NCI-H1105 (cell line): Measurements from ENCODE around the gene TMEM95.

Source experiments
- DNase-seq: peaks from one replicate; lab custom pipeline; 2025; lab: John Stamatoyannopoulos, UW

The TMEM95 gene

DNA sequence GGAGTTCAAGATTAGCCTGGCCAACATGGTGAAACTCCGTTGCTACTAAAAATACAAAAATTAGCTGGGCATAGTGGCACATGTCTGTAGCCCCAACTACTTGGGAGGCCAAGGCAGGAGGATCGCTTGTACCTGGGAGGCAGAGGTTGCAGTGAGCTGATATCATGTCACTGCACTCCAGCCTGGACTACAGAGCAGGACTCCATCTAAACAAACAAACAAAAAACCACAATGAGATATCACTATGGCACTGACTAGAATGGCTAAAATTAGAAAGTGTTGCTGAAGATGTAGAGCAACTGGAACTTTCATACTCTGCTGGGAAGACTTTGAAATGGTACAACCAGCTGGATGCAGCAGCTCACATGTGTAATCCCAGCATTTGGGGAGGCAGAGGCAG, 19.4 kb downstream of the TMEM95 start:
- DNase-seq = no peak

- no peak for DNase-seq
Observed at GRCh38 chr17:7379134-7379533, 24.2 kb downstream of the TMEM95 start.

DNA sequence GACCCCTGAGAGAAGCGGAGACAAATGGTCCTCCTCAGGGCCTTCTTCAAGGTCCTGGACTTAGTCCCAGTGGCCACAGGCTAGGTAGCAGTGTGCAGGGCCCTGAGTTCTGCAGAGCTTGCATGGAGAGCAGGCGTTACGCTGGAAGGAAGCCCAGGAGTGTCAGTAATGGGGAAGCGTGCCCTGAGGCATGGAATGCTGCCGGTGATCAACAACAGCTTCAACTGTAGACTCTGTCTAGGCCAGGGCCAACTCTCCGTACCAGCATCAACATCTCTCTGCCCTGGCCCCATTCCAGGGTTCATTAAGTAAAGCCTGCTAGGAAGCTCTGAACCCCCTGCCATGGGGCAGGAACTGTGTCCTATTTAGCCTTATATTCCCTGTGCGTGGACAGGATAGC, 25.4 kb downstream of the TMEM95 start:
- DNase-seq = peak; percentile 90

DNA sequence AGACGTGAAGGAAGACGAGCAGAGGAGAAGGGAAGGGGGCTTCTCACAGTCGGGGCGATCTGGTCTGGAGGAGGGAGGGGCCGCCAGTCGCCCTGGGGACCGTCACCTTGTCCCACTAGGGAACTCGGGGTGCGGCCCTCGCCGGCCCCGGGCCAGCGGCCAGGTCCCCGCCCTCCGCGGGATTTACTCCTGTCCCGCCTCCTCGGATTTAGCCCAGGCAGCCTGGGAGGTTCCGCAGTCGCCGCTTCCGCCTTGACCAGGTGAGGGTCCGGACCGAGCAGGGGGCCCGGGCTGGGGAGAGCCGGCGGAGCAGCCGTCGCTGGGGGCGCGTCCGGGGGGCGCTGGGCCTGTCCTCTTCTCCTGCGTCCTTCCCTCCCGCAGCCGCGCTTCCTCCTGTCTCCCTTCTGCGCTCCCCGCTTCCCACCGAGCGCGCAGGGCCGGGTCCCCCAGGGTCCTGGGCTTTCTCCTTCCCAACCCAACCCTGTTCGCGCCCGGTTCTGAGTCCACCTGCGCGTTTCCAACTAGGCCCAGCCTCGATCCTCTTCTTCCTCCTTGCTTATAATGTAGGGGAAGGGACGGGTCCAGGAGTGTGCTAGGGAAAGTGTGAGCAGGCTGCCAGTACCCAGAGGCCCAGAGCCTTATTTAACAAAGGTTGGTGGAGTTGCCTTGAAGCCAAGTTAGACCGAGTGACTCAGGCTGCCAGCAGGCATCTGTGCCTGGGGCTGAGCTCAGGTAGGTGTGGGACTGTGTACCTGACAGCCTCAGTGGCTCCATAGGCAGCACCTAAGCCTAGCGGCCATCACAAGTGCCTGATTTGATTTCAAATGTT, 26.1 kb downstream of the TMEM95 start, which contains the start of gene TNK1:
Gene TNK1 (plus strand): TSS at position 235 of the 829 bp plus-strand sequence. CDS start 1,838 bp downstream, outside the sequence.
- DNase-seq = peak; percentile 2

DNA sequence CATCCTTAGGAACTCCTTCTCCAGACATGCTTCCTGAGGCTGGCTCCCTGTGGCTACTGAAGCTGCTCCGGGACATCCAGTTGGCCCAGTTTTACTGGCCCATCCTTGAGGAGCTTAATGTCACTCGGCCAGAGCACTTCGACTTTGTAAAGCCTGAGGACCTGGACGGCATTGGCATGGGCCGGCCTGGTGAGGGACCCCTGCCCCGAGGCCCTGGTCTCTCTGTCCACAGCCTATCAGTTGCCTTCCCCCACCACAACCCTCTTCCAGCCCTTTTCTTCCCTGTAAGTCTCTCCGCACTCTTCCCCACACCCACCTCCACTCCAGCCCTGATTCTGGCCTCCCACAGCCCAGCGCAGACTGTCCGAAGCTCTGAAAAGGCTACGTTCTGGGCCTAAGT, 27.9 kb downstream of the TMEM95 start:
- no peak for DNase-seq

DNA sequence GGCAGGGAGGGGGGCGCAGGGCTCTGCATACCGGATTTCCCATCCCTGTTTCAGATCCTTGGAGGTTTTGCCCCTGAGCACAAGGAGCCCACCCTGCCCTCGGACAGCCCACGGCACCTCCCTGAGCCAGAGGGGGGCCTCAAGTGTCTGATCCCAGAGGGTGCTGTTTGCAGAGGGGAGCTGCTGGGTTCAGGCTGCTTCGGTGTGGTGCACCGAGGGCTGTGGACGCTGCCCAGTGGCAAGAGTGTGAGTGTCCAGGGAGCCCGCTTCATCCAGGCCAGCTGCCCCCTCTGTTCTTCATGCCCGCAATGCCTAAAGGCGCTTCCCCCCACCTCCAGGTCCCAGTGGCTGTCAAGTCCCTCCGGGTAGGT, 28.4 kb downstream of the TMEM95 start:
- no peak for DNase-seq

- DNase-seq = no peak
Observed at GRCh38 chr17:7383742-7384488, 29.0 kb downstream of the TMEM95 start.

GRCh38 chr17:7384489-7385081, 29.6 kb downstream of the TMEM95 start:
- no peak for DNase-seq

GRCh38 chr17:7388856-7389255, 33.9 kb downstream of the TMEM95 start:
- no peak for DNase-seq

- no peak for DNase-seq
Observed at GRCh38 chr17:7389924-7390910, 35.3 kb downstream of the TMEM95 start.

- no peak for DNase-seq
Observed at GRCh38 chr17:7391307-7391706, 36.4 kb downstream of the TMEM95 start.

DNA sequence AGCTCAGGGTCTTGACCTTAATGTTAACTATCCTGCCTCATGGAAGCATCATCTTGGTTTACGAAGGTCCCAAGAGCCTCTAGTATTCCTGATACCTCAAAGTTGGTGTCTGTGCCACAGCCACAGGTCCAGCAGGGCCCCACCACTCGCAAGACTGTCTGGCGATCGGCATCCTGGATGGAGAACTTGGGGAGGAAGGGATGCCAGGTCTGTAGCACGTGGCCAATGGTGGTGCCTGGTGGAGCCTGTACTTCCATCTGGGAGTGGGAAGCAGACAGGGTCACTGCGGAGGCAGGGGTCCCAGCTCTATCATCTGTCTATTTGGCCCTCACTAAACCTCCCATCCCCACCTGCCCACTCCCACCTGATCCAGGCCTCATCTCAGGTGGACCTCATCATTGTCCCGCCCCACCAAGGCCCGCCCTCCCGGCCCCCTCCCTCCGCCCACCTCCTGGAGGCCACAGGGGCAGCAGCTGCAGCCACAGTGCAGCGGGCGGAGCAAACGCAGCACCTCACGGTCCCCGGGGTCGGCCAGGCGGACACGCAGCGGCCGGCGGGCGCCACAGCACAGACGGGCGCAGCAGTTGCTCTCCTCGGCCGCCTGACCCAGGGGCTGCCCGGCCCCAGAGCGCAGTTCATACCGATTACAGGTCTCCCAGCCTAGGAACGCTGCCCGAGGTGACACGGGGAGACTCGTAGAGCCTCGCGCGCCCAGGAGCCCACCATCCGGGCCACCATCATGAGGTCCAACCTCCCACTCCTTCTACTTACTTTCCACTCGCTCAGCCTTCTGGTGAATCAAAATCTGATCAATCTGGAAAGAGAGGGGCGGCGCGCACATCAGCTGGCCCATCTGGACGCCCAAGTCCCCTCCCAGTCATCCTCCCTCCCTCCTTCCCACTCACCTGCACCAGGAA, 38.0 kb downstream of the TMEM95 start:
- no peak for DNase-seq

- DNase-seq = peak; percentile 74
Observed at GRCh38 chr17:7393613-7394451, 38.9 kb downstream of the TMEM95 start.

- DNase-seq = peak; percentile 75
Observed at GRCh38 chr17:7394452-7395191, 39.7 kb downstream of the TMEM95 start, which contains the start of gene PLSCR3. PLSCR3 (minus strand) TSS chr17:7394525; CDS start chr17:7394110, 415 bp downstream.

DNA sequence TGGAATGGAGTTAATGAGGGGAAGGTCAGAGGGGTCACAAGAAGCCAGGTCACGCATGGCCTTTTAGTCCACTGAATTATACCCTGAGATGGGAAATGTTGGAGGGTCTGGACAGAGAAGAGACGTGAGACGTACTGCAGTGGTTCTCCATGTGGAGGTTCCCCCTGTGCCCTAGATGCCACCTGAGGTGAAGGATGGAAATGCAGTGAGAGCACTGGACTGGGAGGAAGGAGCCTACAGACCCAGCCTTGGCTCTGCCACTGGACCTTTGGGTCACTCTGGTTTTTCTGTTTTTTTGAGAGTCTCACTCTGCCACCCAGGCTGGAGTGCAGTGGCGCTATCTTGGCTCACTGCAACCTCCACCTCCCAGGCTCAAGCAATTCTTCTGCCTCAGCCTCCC, 41.2 kb downstream of the TMEM95 start:
- DNase-seq = no peak

GRCh38 chr17:7398612-7399011, 43.7 kb downstream of the TMEM95 start:
- DNase-seq = no peak

GRCh38 chr17:7403043-7403726, 48.2 kb downstream of the TMEM95 start:
- peak; percentile 35 for DNase-seq

DNA sequence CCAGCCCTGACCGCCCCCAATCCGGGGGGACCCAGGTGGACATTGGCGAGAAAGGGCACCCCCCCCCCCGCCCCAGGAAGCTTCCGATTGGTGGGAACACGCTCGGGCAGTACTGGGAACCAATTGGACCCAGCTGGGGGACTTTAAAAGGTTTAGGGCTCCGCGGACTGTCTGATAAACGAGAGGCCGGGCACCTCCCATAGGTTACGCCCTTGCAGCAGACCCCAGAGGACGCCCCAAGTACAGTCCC, 48.7 kb downstream of the TMEM95 start:
- DNase-seq = peak; percentile 85
